ENCODE data around the gene KIF4A.

DNA sequence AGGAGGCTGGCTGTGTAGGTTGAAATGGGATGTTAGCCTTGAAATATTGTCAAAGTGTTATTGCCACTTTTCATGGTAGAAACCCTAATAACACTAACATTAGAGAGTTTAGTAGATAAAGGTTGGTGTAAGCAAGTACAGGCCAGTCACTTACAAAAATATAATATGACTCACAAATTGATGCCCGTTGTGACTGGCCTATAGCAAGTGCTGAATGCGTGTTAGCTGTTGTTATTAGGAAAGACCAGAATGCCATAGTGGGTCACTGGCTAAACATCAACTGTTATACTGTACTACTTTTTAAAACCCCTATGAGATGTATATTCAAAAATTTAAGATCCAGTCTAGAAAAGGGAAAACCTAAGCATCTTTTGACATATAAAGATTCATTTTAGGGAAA lies 112.8 kb downstream of the KIF4A start:
- TF ChIP-seq CTCF (IDR thresholded peaks at IDR 0.05) (no peak), POLR2A (IDR thresholded peaks at IDR 0.05) (no peak)

Data from Peyer's patch (tissue), 4 donors.